GM12801 (cell line): ENCODE results near the gene ATP1A1.

Experiments
- CTCF ChIP-seq: IDR thresholded peaks from one replicate; pipeline ENCODE4 v1.5.1; 2011; ENCODE audit warnings: control low read depth; ENCODE audit not compliant: insufficient read length; ENCODE audit errors: extremely low read depth

Gene ATP1A1

GRCh38 chr1:116345843-116346242, 27.2 kb upstream of the ATP1A1 start:
- no peak for TF ChIP-seq CTCF

- TF ChIP-seq CTCF: no peak
Measured at GRCh38 chr1:116346943-116347673, 25.9 kb upstream of the ATP1A1 start.

GRCh38 chr1:116347696-116348095, 25.3 kb upstream of the ATP1A1 start:
- TF ChIP-seq CTCF: no peak

GRCh38 chr1:116350097-116350645, 22.9 kb upstream of the ATP1A1 start:
- no peak for TF ChIP-seq CTCF

GRCh38 chr1:116351914-116352313, 21.1 kb upstream of the ATP1A1 start:
- no peak for TF ChIP-seq CTCF

GRCh38 chr1:116352349-116352813, 20.7 kb upstream of the ATP1A1 start:
- no peak for TF ChIP-seq CTCF

GRCh38 chr1:116353155-116353554, 19.9 kb upstream of the ATP1A1 start:
- TF ChIP-seq CTCF: no peak
